Duodenal mucosa (tissue), 2 donors: ENCODE results near the gene CD99.

Source experiments
- H3K27ac ChIP-seq: one replicate; pipeline ENCODE4 v1.7.0; 2013; ENCODE audit warnings: low read depth, low read length
- H3K27me3 ChIP-seq, 2 donors: one replicate each; pipeline ENCODE4 v1.7.0; 2013; ENCODE audit warnings: low read length in 2 of 2, control low read depth in 1 of 2; ENCODE audit not compliant: insufficient read depth in 2 of 2, control insufficient read depth in 1 of 2
- H3K36me3 ChIP-seq, 2 donors: one replicate each; pipeline ENCODE4 v1.7.0; 2013; ENCODE audit warnings: low read length in 2 of 2, control low read depth in 1 of 2; ENCODE audit not compliant: insufficient read depth in 2 of 2, control insufficient read depth in 1 of 2
- H3K4me1 ChIP-seq, 2 donors: one replicate each; pipeline ENCODE4 v1.7.0; 2013; ENCODE audit warnings: low read length in 2 of 2, control low read depth in 1 of 2; ENCODE audit not compliant: insufficient read depth in 2 of 2, control insufficient read depth in 1 of 2
- H3K4me3 ChIP-seq, 2 donors: one replicate each; pipeline ENCODE4 v1.7.0; 2013; ENCODE audit warnings: low read length in 2 of 2, low read depth in 1 of 2
- H3K9ac ChIP-seq, 2 donors: one replicate each; pipeline ENCODE4 v1.7.0; 2013; ENCODE audit warnings: low read length in 2 of 2, low read depth in 1 of 2
- H3K9me3 ChIP-seq, 2 donors: one replicate each; pipeline ENCODE4 v1.7.0; 2013; ENCODE audit warnings: low read length in 2 of 2, control low read depth in 1 of 2; ENCODE audit not compliant: control insufficient read depth in 1 of 2

Gene CD99

DNA sequence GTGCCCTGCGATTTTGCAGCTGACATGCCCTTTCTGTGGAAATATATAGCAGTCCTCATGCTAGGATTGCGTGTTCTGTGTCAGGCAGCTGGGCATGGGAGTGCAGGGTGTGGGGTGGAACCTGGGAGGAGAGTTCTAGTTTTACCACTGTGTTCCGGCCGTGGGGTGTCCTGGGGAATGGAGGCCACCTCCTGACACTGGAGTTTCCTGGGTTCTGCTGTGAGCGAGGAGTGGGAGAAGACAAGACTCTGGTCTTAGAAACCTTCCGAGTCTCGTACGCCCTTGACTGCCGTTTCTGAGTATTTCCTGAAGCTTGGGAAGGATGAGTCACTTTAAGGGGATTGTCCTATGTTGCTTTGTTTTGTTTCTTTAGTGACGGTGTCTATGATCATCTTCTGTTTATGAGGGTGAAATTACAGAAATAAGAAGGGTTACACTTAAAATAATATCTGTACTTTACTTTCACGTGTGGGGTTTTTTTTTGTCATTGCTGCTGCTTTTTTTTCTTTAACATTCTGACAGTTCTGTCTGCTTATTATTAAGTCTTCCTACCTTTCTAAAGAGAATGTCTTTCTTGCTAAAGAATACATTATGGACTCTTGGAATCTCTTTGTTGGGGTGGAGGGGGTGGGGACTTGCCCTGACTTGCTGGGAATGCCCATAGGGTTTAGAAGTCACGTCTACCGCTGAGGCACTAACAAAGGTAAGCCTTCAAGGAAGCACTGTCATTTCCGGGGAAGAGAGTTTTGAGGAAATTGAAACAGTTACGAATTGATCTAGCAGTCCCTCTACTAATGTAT lies 19.1 kb downstream of the CD99 start:
- peak overlapping the region; percentile 32 to 47 for H3K4me3 ChIP-seq

DNA sequence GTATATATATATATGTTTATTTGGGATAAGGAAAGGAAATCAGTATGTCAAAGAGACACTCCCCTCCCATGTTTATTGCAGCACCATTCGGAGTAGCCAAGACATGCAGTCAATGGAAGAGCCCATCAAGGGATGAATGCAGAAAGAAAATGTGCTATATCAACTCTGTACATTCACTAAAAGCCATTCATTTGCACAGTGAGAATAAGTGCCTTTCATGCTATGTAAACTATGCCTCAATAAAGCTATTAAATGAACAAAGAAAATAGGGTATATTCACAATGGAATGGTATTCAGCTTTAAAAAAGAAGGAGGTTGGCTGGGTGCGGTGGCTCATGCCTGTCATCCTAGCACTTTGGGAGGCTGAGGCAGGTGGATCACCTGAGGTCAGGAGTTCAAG lies 20.3 kb downstream of the CD99 start:
- no peak overlapping the region for H3K4me3 ChIP-seq
- H3K4me1 ChIP-seq: peaks cover 30 to 39% of the 10 kb centered on the region in 2 donors
- H3K36me3 ChIP-seq: peaks cover 17 to 39% of the 10 kb centered on the region in 2 donors
- H3K9ac ChIP-seq: no peak overlapping the region
- no peaks in the 10 kb centered on the region for H3K27me3 ChIP-seq
- no peak overlapping the region for H3K27ac ChIP-seq
- no peaks in the 10 kb centered on the region for H3K9me3 ChIP-seq

More for the DNA sequence above, 19.1 kb downstream of the CD99 start:
- peaks cover 16 to 30% of the 10 kb centered on the region in 2 donors for H3K36me3 ChIP-seq
- H3K27ac ChIP-seq: no peak overlapping the region
- H3K27me3 ChIP-seq: no peaks in the 10 kb centered on the region
- H3K9ac ChIP-seq: peak overlapping the region in 1 of 2 donors; percentile 7
- peaks cover 30 to 39% of the 10 kb centered on the region in 2 donors for H3K4me1 ChIP-seq
- H3K9me3 ChIP-seq: no peaks in the 10 kb centered on the region

DNA sequence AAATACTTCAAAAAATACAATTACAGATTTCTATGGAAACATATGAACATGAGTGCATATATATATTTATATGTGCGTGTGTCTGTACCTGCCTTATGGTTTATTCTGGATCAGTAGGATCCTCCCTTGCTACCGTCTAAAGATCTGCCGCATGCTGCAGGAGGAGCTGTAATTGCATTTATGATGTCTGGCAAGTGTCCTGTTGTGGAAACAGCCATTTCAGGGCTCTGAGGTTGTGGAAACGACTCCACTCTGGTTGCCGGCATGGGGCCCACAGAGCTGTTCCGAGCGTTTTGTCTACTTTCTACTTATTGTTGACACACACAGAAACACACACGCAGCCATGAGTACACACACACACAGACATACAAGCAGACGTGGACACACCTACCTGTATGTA lies 21.3 kb downstream of the CD99 start:
- peaks cover 18 to 49% of the 10 kb centered on the region in 2 donors for H3K36me3 ChIP-seq

DNA sequence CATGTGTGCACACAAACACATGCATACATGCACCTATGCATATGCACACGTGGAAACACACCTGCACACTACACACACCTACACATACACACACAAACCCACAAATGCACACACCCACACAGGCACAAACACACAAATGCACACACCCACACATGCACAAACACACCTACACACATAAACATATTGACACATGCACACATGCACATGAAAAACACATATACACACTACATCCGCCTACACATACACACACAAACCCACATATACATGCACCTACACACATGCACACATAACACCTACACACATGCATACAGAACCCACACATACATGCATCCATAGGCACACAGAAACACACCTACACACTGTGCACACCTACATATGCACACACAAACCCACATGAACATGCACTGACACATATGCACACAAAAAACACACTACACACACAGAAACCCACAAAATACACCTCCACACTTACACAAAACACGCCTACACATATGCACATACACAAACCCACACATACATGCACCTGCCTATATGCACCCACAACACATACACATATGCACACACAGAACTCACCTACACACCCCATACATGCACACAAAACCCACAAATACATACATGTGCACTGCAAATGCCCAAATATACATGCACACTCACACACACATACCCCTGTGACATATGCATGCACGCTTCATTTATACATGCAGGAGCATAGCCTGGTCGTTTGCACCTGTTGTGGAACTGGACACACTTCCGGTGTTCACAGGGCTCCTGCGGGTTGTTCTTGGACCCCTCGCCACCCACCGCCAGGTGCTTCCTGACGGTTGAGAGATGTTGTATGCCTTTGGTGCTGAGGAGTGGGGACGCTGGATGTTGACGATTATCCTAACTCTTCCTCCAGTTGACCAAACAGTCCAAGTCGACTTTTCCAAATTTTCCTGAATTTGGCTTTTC lies 22.1 kb downstream of the CD99 start:
- no peaks in the 10 kb centered on the region for H3K27me3 ChIP-seq
- H3K9me3 ChIP-seq: no peaks in the 10 kb centered on the region
- no peak overlapping the region for H3K9ac ChIP-seq
- no peak overlapping the region for H3K4me3 ChIP-seq
- H3K27ac ChIP-seq: no peak overlapping the region
- peaks cover 21 to 56% of the 10 kb centered on the region in 2 donors for H3K36me3 ChIP-seq
- H3K4me1 ChIP-seq: peaks cover 18 to 25% of the 10 kb centered on the region in 2 donors

More for the DNA sequence above, 21.3 kb downstream of the CD99 start:
- Histone ChIP-seq H3K4me1 (peaks cover 25 to 32% of the 10 kb centered on the region in 2 donors), H3K9me3 (no peaks in the 10 kb centered on the region), H3K27me3 (no peaks in the 10 kb centered on the region), H3K27ac (no peak overlapping the region), H3K4me3 (no peak overlapping the region), H3K9ac (no peak overlapping the region)

DNA sequence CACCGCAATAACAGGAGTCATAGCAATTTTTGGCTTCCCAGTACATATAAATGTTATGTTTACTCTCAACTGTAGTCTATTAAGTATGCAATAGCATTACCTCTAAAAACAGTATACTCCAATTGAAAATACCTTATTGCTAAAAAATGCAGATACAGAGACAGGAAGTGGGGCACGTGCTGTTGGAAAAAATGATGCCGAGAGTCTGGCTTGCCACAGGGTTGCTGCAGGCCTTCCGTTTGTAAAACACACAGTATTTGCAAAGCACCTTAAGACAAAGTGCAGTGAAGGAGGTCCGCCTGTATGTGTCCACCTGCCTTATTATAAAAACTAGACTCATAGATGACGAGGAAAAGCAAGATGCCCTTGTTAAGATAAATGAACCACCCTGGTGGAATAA lies 23.5 kb downstream of the CD99 start:
- H3K9ac ChIP-seq: no peak overlapping the region
- peaks cover 33 to 63% of the 10 kb centered on the region in 2 donors for H3K36me3 ChIP-seq
- H3K9me3 ChIP-seq: no peaks in the 10 kb centered on the region
- peaks cover 11% of the 10 kb centered on the region in 2 donors for H3K4me1 ChIP-seq
- H3K4me3 ChIP-seq: no peak overlapping the region
- no peaks in the 10 kb centered on the region for H3K27me3 ChIP-seq
- no peak overlapping the region for H3K27ac ChIP-seq

DNA sequence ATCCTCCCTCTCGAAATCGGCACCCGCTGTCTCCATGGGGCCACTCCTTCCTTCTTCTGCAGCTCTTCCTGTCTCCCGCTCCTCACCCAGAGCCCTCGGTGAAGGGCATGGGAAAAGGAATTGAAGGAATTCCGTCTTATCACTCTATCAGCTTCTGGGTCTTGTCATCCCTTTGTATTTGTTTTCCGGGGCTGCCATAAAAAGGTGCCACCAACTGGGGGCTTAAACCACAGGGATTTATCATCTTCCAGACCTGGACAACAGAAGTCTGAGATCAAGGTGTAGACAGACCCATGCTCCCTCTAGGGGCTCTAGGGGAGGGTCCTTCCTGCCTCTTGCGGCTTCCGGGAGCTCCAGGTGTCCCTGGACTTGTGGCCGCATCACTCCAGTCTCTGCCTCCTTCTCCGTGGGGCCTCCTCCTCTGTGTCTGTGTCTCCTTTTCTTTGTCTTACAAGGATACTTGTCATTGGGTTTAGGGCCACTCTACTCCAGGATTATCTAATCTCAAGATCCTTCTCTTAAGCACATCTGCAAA lies 24.0 kb downstream of the CD99 start:
- no peak overlapping the region for H3K4me3 ChIP-seq
- H3K4me1 ChIP-seq: peaks cover 5% of the 10 kb centered on the region in 2 donors
- peaks cover 36 to 69% of the 10 kb centered on the region in 2 donors for H3K36me3 ChIP-seq
- no peaks in the 10 kb centered on the region for H3K27me3 ChIP-seq
- H3K27ac ChIP-seq: no peak overlapping the region
- no peaks in the 10 kb centered on the region for H3K9me3 ChIP-seq
- H3K9ac ChIP-seq: no peak overlapping the region

DNA sequence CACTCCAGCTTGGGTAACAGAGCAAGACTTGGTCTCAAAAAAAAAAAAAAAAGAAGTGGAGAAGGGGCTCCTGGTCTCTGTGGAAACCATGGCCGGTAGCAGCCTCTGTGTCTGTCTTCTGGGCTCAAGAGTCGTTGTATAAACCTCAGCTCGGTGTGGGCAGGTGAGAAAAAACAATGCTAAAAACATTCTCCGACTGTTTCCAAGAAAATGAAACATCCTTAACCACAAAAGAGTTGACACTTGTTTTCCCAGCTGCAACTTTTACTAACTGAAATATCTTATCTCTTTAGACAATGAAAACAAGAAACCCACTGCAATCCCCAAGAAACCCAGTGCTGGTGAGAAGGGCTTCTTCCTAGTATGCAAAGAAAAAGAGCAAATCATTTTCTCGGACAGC lies 26.2 kb downstream of the CD99 start:
- H3K9ac ChIP-seq: no peak overlapping the region
- H3K4me1 ChIP-seq: no peaks in the 10 kb centered on the region
- H3K9me3 ChIP-seq: no peaks in the 10 kb centered on the region
- no peak overlapping the region for H3K27ac ChIP-seq
- H3K27me3 ChIP-seq: no peaks in the 10 kb centered on the region
- peaks cover 36 to 86% of the 10 kb centered on the region in 2 donors for H3K36me3 ChIP-seq
- no peak overlapping the region for H3K4me3 ChIP-seq

DNA sequence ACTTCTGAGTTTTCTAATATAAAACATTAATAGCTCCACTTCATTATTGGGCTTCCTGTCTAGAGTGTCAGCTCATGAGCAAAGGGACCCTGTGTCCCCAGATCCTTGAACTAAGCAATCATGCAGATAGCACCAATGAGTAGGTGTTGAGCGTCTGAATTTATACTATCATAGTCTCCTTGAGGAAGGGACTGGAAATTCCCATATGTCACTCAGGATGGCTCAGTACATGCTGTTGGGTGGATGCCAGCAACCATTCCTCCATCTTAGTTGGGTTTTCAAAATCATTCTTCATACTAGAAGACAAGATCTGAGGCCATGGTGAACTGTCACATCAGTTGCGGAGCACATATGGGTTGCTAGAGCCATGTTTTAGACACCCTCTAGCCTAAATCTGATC lies 27.7 kb downstream of the CD99 start:
- Histone ChIP-seq H3K4me1 (no peaks in the 10 kb centered on the region), H3K4me3 (no peak overlapping the region), H3K27ac (no peak overlapping the region), H3K36me3 (peaks cover 35 to 89% of the 10 kb centered on the region in 2 donors), H3K27me3 (no peaks in the 10 kb centered on the region), H3K9ac (no peak overlapping the region), H3K9me3 (no peaks in the 10 kb centered on the region)

DNA sequence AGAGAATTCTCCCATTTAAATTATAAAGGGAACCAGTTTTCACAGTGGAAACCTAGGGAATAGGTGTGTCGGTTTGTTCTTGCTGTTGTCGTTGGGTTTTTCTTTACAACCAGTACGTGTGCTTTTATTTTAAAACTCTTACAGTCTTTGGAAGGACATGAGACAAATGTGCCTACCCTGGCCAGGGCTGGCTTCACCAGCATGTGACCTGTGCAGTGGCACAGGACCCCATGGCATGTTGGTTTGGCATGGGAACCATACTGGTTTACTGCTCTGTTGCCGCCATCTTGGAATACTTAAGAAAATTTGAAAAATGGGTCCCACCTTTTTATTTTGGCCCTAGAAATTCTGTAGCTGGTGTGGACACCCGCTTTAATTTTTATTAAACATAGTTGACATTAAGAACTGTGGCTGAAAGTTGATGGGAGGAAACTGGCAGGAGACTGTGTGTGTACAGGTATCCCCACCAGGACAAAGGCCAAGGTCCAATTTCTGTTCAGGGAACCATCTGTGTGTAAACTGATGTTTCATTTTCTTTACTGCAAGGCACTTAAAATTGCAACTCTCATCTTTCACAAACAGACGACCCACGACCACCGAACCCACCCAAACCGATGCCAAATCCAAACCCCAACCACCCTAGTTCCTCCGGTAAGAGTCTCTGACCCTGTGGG lies 28.8 kb downstream of the CD99 start:
- H3K36me3 ChIP-seq: peaks cover 34 to 88% of the 10 kb centered on the region in 2 donors
- no peak overlapping the region for H3K27ac ChIP-seq
- H3K9me3 ChIP-seq: no peaks in the 10 kb centered on the region
- no peak overlapping the region for H3K9ac ChIP-seq
- H3K4me1 ChIP-seq: no peaks in the 10 kb centered on the region
- H3K27me3 ChIP-seq: no peaks in the 10 kb centered on the region
- H3K4me3 ChIP-seq: no peak overlapping the region
